HCT116 (cell line): ENCODE data around the gene FITM1. TPM values are rescaled to one million over a fixed set of nuclear protein-coding genes. Genes with fewer than 3 reads are reported as not detected.

ENCODE experiments used
- ATAC-seq: fragments of 200-7000 bp; cut with Tn5 transposase; 2 replicates; pipeline ENCODE4 v1.9.1; 2020; ENCODE audit warnings: mild to moderate bottlenecking, moderate library complexity
- BruUV-seq: library from RNA; stranded (reverse); fragments of 400-500 nt; replicated peaks from 2 replicates; lab custom pipeline; 2021; lab: Mats Ljungman, UMichigan
- CTCF ChIA-PET: fragments of 300-600 bp; sonication (Branson Sonifier 250); formaldehyde crosslinking; loops from one replicate; lab custom pipeline; 2021; ENCODE audit warnings: antibody characterized with exemption; lab: Charles Lee
- POLR2A ChIA-PET: fragments of 300-600, 350-600 bp; sonication (Branson Sonifier 250); formaldehyde crosslinking; loops from one replicate; lab custom pipeline; 2021; ENCODE audit warnings: antibody characterized with exemption; lab: Charles Lee
- RAD21 ChIA-PET, 2 experiments: fragments of 300-600 bp; sonication (Branson Sonifier 250); formaldehyde crosslinking; loops; one replicate each; lab custom pipeline; 2023; ENCODE audit warnings: low total read pairs in 2 of 2; ENCODE audit not compliant: uncharacterized antibody in 2 of 2, unreplicated experiment in 2 of 2, low non-redundant PET in 1 of 2; lab: Charles Lee
- DNase-seq: peaks from one replicate; pipeline ENCODE4 v3.0.0-alpha.2; 2010; ENCODE audit warnings: low read depth, low spot score
- H2AFZ ChIP-seq: fragments of 200-600 bp; shearing (Covaris generic), sonication (generic); 2 replicates; pipeline ENCODE4 v1.6.1; 2017; ENCODE audit warnings: low read depth, mixed run types, mixed read lengths, antibody characterized with exemption, low read length; ENCODE audit not compliant: poor library complexity, severe bottlenecking
- H3K27ac ChIP-seq: 2 replicates; pipeline ENCODE4 v1.5.1; 2012; ENCODE audit warnings: low read depth, low read length
- H3K27me3 ChIP-seq: fragments of 200-600 bp; sonication (generic); 2 replicates; pipeline ENCODE4 v1.6.1; 2016; ENCODE audit warnings: mixed run types, low read length, mixed read lengths; ENCODE audit not compliant: insufficient read depth
- H3K36me3 ChIP-seq, 2 experiments: fragments of 200-500 bp in 1 of 2; fragments of 200-600 bp in 1 of 2; sonication (Bioruptor generic) in 1 of 2; sonication (generic) in 1 of 2; 2 replicates each; pipeline versions ENCODE4 v1.5.1 to v1.6.1; 2014 to 2016; ENCODE audit warnings: low read length in 2 of 2, inconsistent platforms in 1 of 2, mixed read lengths in 1 of 2, mixed run types in 1 of 2; ENCODE audit not compliant: insufficient read depth in 2 of 2, control insufficient read depth in 1 of 2
- H3K4me1 ChIP-seq, 2 experiments: fragments of 200-600 bp in 1 of 2; sonication (generic) in 1 of 2; 2 replicates each; pipeline versions ENCODE4 v1.5.1 to v1.6.1; 2012 to 2017; ENCODE audit warnings: low read length in 2 of 2, inconsistent platforms in 1 of 2, mild to moderate bottlenecking in 1 of 2, mixed read lengths in 1 of 2, mixed run types in 1 of 2, moderate library complexity in 1 of 2; ENCODE audit not compliant: insufficient read depth in 2 of 2, control insufficient read depth in 1 of 2
- H3K4me2 ChIP-seq: fragments of 200-600 bp; sonication (generic); 2 replicates; pipeline ENCODE4 v1.6.1; 2017; ENCODE audit warnings: mixed run types, low read length, mixed read lengths
- H3K4me3 ChIP-seq, 2 experiments: fragments of 200-600 bp in 1 of 2; sonication (generic) in 1 of 2; replicated peaks in 1 of 2; 2 replicates each; pipeline ENCODE4 v1.5.1; 2011 to 2016; ENCODE audit warnings: low read length in 2 of 2, control low read depth in 1 of 2, low read depth in 1 of 2, mild to moderate bottlenecking in 1 of 2, mixed read lengths in 1 of 2, mixed run types in 1 of 2
- H3K79me2 ChIP-seq: fragments of 200-600 bp; sonication (generic); 2 replicates; pipeline ENCODE4 v1.6.1; 2017; ENCODE audit warnings: mild to moderate bottlenecking, mixed run types, low read length, moderate library complexity, mixed read lengths; ENCODE audit not compliant: insufficient read depth
- H3K9ac ChIP-seq: fragments of 200-600 bp; sonication (generic); 2 replicates; pipeline ENCODE4 v1.6.1; 2016; ENCODE audit warnings: low read length, mixed read lengths
- H3K9me2 ChIP-seq: fragments of 200-600 bp; sonication (generic), shearing (Covaris generic); 2 replicates; pipeline ENCODE4 v1.6.1; 2017; ENCODE audit warnings: mixed run types, mild to moderate bottlenecking, moderate library complexity; ENCODE audit not compliant: insufficient read depth
- H3K9me3 ChIP-seq, 2 experiments: fragments of 200-500 bp in 1 of 2; fragments of 200-600 bp in 1 of 2; sonication (Bioruptor generic) in 1 of 2; sonication (generic) in 1 of 2; 2 replicates each; pipeline ENCODE4 v1.6.1; 2014 to 2017; ENCODE audit warnings: low read length in 2 of 2, mixed read lengths in 2 of 2, inconsistent platforms in 1 of 2, low read depth in 1 of 2, mild to moderate bottlenecking in 1 of 2, mixed run types in 1 of 2, moderate library complexity in 1 of 2; ENCODE audit not compliant: control insufficient read depth in 1 of 2, insufficient read depth in 1 of 2
- H4K20me1 ChIP-seq: fragments of 200-600 bp; sonication (generic), shearing (Covaris generic); 2 replicates; pipeline ENCODE4 v1.6.1; 2017; ENCODE audit warnings: mixed run types, mild to moderate bottlenecking, moderate library complexity; ENCODE audit not compliant: insufficient read depth
- ATF3 ChIP-seq: IDR thresholded peaks from 2 replicates; pipeline ENCODE4 v1.6.1; 2012
- ELF1 ChIP-seq: IDR thresholded peaks from 2 replicates; pipeline ENCODE4 v1.6.1; 2012; ENCODE audit warnings: low read depth, borderline replicate concordance
- EZH2 ChIP-seq: fragments of 200-600 bp; sonication (generic); IDR thresholded peaks from 2 replicates; pipeline ENCODE4 v1.6.1; 2017; ENCODE audit warnings: antibody characterized with exemption, mixed run types
- EZH2phosphoT487 ChIP-seq: fragments of 200-600 bp; IDR thresholded peaks from 2 replicates; pipeline ENCODE4 v1.6.1; 2018; ENCODE audit warnings: antibody characterized with exemption, borderline replicate concordance
- FOSL1 ChIP-seq: IDR thresholded peaks from 2 replicates; pipeline ENCODE4 v1.6.1; 2012; ENCODE audit warnings: low read depth
- POLR2A ChIP-seq: IDR thresholded peaks from 2 replicates; pipeline ENCODE4 v1.7.0; 2011; ENCODE audit warnings: borderline replicate concordance; ENCODE audit not compliant: insufficient read depth, insufficient read length; ENCODE audit errors: extremely low read depth
- POLR2AphosphoS5 ChIP-seq: IDR thresholded peaks from 2 replicates; pipeline ENCODE4 v1.6.1; 2011; ENCODE audit warnings: mild to moderate bottlenecking, low read depth, low read length, moderate library complexity
- REST ChIP-seq: IDR thresholded peaks from 2 replicates; pipeline ENCODE4 v1.6.1; 2012; ENCODE audit warnings: low read depth
- SIN3A ChIP-seq: IDR thresholded peaks from 2 replicates; pipeline ENCODE4 v1.6.1; 2012; ENCODE audit warnings: low read depth
- SP1 ChIP-seq: IDR thresholded peaks from 2 replicates; pipeline ENCODE4 v1.6.1; 2012; ENCODE audit warnings: low read depth
- SRF ChIP-seq: IDR thresholded peaks from 2 replicates; pipeline ENCODE4 v1.6.1; 2012; ENCODE audit warnings: low read depth
- TCF7L2 ChIP-seq: IDR thresholded peaks from 2 replicates; pipeline ENCODE4 v1.7.0; 2011; ENCODE audit warnings: borderline replicate concordance, inconsistent platforms; ENCODE audit not compliant: insufficient read depth, insufficient read length; ENCODE audit errors: extremely low read depth
- YY1 ChIP-seq: IDR thresholded peaks from 2 replicates; pipeline ENCODE4 v1.6.1; 2011; ENCODE audit warnings: low read length, low read depth, moderate library complexity, mild to moderate bottlenecking; ENCODE audit not compliant: insufficient replicate concordance; ENCODE audit errors: extremely low read depth
- ZFX ChIP-seq: fragments of 450-650 bp; IDR thresholded peaks from 2 replicates; pipeline ENCODE4 v1.6.1; 2017
- intact Hi-C: fragments of 100-400 bp; cut with micrococcal nuclease; formaldehyde crosslinking; loops from 2 replicates; pipeline ENCODE4 v1.10.0; 2022
- total RNA-seq: library from RNA; stranded (reverse); gene quantifications from one replicate; pipeline ENCODE4 v1.2.1, GENCODE V29; 2021; ENCODE audit not compliant: unreplicated experiment

The FITM1 gene
- total RNA-seq, 1 experiment from 2014 or later: 0.81 TPM

- no peak for DNase-seq
- H3K4me3 ChIP-seq: no peak overlapping the region
- no peaks in the 10 kb centered on the region for H3K9me3 ChIP-seq
- RAD21 ChIA-PET: no interaction called here
- CTCF ChIA-PET: interaction anchor here (1.5 kb wide), 1 partner anchor 11 kb away, joined by 3 read pairs; the partner anchor contains the start of gene PCK2
- H3K9me2 ChIP-seq: no peaks in the 10 kb centered on the region
- POLR2A ChIA-PET: interaction anchor here (1.1 kb wide), 1 partner anchor 10 kb away, joined by 3 read pairs; the partner anchor contains the start of gene PCK2
- no peak overlapping the region for H3K4me2 ChIP-seq
- no peak for ATAC-seq
- no peaks in the 10 kb centered on the region for H3K36me3 ChIP-seq
- H3K9ac ChIP-seq: no peak overlapping the region
- intact Hi-C loops: no loop called here
- TF ChIP-seq ZFX: no peak
- no peak for TF ChIP-seq YY1
- no peak for TF ChIP-seq POLR2AphosphoS5
- no peak for TF ChIP-seq ELF1
- TF ChIP-seq FOSL1: no peak
- TF ChIP-seq REST: no peak
- TF ChIP-seq SRF: no peak
- TF ChIP-seq SP1: no peak
- no peak for TF ChIP-seq EZH2
- no peak for TF ChIP-seq SIN3A
- no peak for TF ChIP-seq POLR2A
- TF ChIP-seq ATF3: no peak
- TF ChIP-seq EZH2phosphoT487: no peak
- no peak for TF ChIP-seq TCF7L2
- H2AFZ ChIP-seq: no peak overlapping the region
- no peak overlapping the region for H3K27ac ChIP-seq
- no peaks in the 10 kb centered on the region for H3K27me3 ChIP-seq
- no peaks in the 10 kb centered on the region for H4K20me1 ChIP-seq
- H3K79me2 ChIP-seq: no peaks in the 10 kb centered on the region
- H3K4me1 ChIP-seq: peaks cover 18 to 27% of the 10 kb centered on the region in 2 experiments
- no TSS peak for BruUV-seq
These were observed 47.0 kb upstream of the FITM1 start for GRCh38 chr14:24083462-24083861.
